Cardiac fibroblast (primary cell): ENCODE data around the gene HSPA1A.
"Not testable (repeated sequence)": the region's sequence is repeated elsewhere in the genome, so short reads cannot be mapped to it uniquely, and the experiment has no call there.

Experiments used
- DNase-seq, 2 donors: peaks; one replicate each; pipeline versions ENCODE4 v3.0.0 to v3.0.0-alpha.2; 2010; ENCODE audit warnings: low read depth in 2 of 2
- H3K4me3 ChIP-seq, 2 donors: replicated peaks in 1 of 2; 1 replicate in 1 of 2; 2 replicates in 1 of 2; pipeline ENCODE4 v1.5.1; 2011; ENCODE audit warnings: low read depth in 2 of 2, low read length in 2 of 2, mild to moderate bottlenecking in 2 of 2, moderate library complexity in 1 of 2
- CTCF ChIP-seq: IDR thresholded peaks from one replicate; pipeline ENCODE4 v1.5.1; 2011; ENCODE audit warnings: low read depth, mild to moderate bottlenecking, low read length, inconsistent platforms

Gene HSPA1A

GRCh38 chr6:31844507-31844906 is 29.2 kb downstream of the HSPA1A start:
- no peak for DNase-seq
- no peak for TF ChIP-seq CTCF
- no peak overlapping the region for H3K4me3 ChIP-seq

GRCh38 chr6:31847276-31847978 is 32.1 kb downstream of the HSPA1A start:
- TF ChIP-seq CTCF = no peak
- H3K4me3 ChIP-seq = no peak overlapping the region
- DNase-seq = no peak

GRCh38 chr6:31850765-31851484 is 35.6 kb downstream of the HSPA1A start:
- TF ChIP-seq CTCF = no peak
- no peak overlapping the region for H3K4me3 ChIP-seq
- DNase-seq = no peak

GRCh38 chr6:31851485-31851832 is 36.1 kb downstream of the HSPA1A start:
- TF ChIP-seq CTCF = no peak
- peak in 1 of 2 donors; percentile 58 for DNase-seq
- H3K4me3 ChIP-seq = no peak overlapping the region

GRCh38 chr6:31851980-31852718 is 36.8 kb downstream of the HSPA1A start:
- H3K4me3 ChIP-seq, DNase-seq: not testable (repeated sequence)

- not testable (repeated sequence) for H3K4me3 ChIP-seq, DNase-seq
These were observed 42.4 kb downstream of the HSPA1A start for GRCh38 chr6:31857774-31858173.

- DNase-seq = no peak
- no peak for TF ChIP-seq CTCF
- no peak overlapping the region for H3K4me3 ChIP-seq
These were observed 43.4 kb downstream of the HSPA1A start for GRCh38 chr6:31858707-31859106.
